Measurements from ENCODE around the gene PTBP1. TPM values are rescaled to one million over a fixed set of nuclear protein-coding genes. Genes with fewer than 3 reads are reported as not detected.
A peak's percentile ranks its signal among the peaks of the same experiment; 100 is the strongest.

The PTBP1 gene
- total RNA-seq = 50.6 TPM
- 100 to 1,000 TPM; 101 to 207 (median 152) TPM for polyA plus RNA-seq (ENCODE audit: insufficient read depth in 1 of 8, insufficient read length in 8 of 8, low replicate concordance in 1 of 8)
- long read RNA-seq, donor 1, partial matches to known transcripts = 0 of 5 reads
- long read RNA-seq, donor 1, other reads (novel, unspliced or antisense) = 0 of 5 reads
- long read RNA-seq, donor 2 = 0 reads
- long read RNA-seq, donor 3, transcript PTBP1-201 (14 exons, 3,155 nt) = major isoform, 5 of 7 reads
- long read RNA-seq, donor 3, partial matches to known transcripts = 0 of 7 reads
- long read RNA-seq, donor 3, other reads (novel, unspliced or antisense) = 0 of 7 reads
- long read RNA-seq, donor 4, partial matches to known transcripts = 13 of 22 reads
- long read RNA-seq, donor 4, other reads (novel, unspliced or antisense) = 0 of 22 reads
- long read RNA-seq, donor 5, transcript PTBP1-201 (14 exons, 3,155 nt) = minor isoform, 7 of 47 reads
- long read RNA-seq, donor 5, transcript PTBP1-203 (15 exons, 3,598 nt) = major isoform, 11 of 47 reads
- long read RNA-seq, donor 5, partial matches to known transcripts = 28 of 47 reads
- long read RNA-seq, donor 5, other reads (novel, unspliced or antisense) = 0 of 47 reads
- long read RNA-seq, donor 6, transcript PTBP1-203 (15 exons, 3,598 nt) = major isoform, 7 of 24 reads
- long read RNA-seq, donor 6, partial matches to known transcripts = 15 of 24 reads
- long read RNA-seq, donor 6, other reads (novel, unspliced or antisense) = 0 of 24 reads
- long read RNA-seq, donor 7, transcript PTBP1-203 (15 exons, 3,598 nt) = major isoform, 6 of 16 reads
- long read RNA-seq, donor 7, partial matches to known transcripts = 6 of 16 reads
- long read RNA-seq, donor 7, other reads (novel, unspliced or antisense) = 0 of 16 reads
- long read RNA-seq, donor 8, partial matches to known transcripts = 8 of 14 reads
- long read RNA-seq, donor 8, other reads (novel, unspliced or antisense) = 0 of 14 reads
- long read RNA-seq, donor 9, partial matches to known transcripts = 5 of 14 reads
- long read RNA-seq, donor 9, other reads (novel, unspliced or antisense) = 0 of 14 reads
- long read RNA-seq, donor 10, transcript PTBP1-203 (15 exons, 3,598 nt) = major isoform, 6 of 15 reads
- long read RNA-seq, donor 10, partial matches to known transcripts = 5 of 15 reads
- long read RNA-seq, donor 10, other reads (novel, unspliced or antisense) = 0 of 15 reads
- long read RNA-seq, donor 11, partial matches to known transcripts = 88 of 93 reads
- long read RNA-seq, donor 11, other reads (novel, unspliced or antisense) = 0 of 93 reads

DNA sequence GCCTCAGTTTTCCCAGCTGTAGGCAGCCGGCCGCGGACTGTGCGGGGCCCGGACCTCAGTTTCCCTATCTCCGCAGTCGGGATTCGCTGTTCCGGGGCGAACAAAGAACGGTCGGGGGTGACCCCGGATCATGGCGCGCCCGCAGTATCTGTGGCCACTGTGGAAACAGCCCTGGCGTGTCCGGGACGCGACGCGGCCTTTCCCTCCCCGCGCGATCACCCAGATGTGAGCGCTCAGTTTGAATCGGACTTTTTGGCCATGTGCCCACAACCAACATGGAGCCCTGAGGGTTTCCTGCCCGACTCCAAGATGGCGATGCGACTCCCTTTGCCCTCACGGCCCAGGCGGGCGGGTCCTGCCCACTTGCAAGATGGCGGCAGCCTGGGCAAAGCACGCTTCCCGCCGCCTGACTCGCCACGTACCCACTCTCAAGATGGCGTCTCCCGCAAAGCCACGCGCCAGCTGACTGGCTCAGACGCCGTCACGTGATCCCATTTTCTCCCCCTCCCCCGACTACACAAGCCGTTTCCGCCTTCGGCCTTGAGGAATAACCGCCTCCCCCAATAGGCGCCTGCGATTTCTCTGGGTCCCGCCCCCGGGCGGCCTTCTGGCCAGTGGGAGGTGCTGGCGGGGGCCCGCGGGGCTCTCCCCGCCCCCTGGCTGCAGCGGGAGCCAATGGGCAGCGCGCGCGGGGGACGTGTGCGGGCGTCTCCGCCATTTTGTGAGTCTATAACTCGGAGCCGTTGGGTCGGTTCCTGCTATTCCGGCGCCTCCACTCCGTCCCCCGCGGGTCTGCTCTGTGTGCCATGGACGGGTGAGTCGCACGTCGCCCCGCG, at the start of gene PTBP1:
PTBP1 (plus strand) TSS at position 761 of the 836 bp plus-strand sequence; CDS start at position 807, 46 bp downstream.
- H3K27me3 ChIP-seq (ENCODE audit: control insufficient read depth, insufficient read depth, low read length) = no peaks in the 10 kb centered on the region
- H3K27ac ChIP-seq (ENCODE audit: low read length) = peak within 1 kb of the TSS; percentile 96
- peaks cover 33% of the 10 kb centered on the region for H3K36me3 ChIP-seq (ENCODE audit: control insufficient read depth, insufficient read depth, low read length)
- DNase-seq = peak; percentile 100
- peaks cover 61% of the 10 kb centered on the region for H3K4me1 ChIP-seq (ENCODE audit: control insufficient read depth, insufficient read depth, low read length)
- no peaks in the 10 kb centered on the region for H3K9me3 ChIP-seq (replicated peaks; ENCODE audit: control insufficient read depth, low read depth, low read length)
- H3K4me3 ChIP-seq (ENCODE audit: low read length) = peak within 1 kb of the TSS; percentile 89
- WGBS (ENCODE audit: insufficient coverage) = under 1% methylated on average over 80 of the region's 83 CpGs

GRCh38 chr19:748274-748598, 49.0 kb upstream of the PTBP1 start:
- Histone ChIP-seq H3K4me1 (ENCODE audit: control insufficient read depth, insufficient read depth, low read length) (peaks cover 23% of the 10 kb centered on the region), H3K36me3 (ENCODE audit: control insufficient read depth, insufficient read depth, low read length) (peaks cover 4% of the 10 kb centered on the region), H3K27ac (ENCODE audit: low read length) (no peak overlapping the region), H3K9me3 (replicated peaks; ENCODE audit: control insufficient read depth, low read depth, low read length) (peaks cover 15% of the 10 kb centered on the region), H3K27me3 (ENCODE audit: control insufficient read depth, insufficient read depth, low read length) (peaks cover 7% of the 10 kb centered on the region), H3K4me3 (ENCODE audit: low read length) (no peak overlapping the region)
- 83% methylated on average over 14 of the region's 14 CpGs for WGBS (ENCODE audit: insufficient coverage)
- no peak for DNase-seq

DNA sequence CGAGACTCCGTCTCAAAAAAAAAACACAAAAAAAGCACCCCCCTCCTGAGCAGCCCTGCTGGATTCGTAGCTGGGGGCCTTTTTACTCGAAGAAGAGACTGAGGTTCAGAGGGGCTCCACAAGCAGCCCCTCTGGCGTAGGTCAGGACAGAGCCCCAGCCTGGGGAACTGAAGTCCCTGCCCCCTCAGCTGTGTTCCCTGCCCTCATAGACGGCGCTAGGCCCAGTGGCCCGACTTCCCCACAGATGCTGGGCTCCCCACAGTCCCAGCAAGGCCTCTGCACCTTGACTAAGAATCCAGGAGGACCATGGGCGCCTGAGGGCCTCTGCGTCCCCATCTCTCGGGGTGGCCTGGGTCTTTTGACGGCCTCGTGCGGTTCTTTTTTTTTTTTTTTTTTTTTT, 47.4 kb upstream of the PTBP1 start:
- Histone ChIP-seq H3K36me3 (ENCODE audit: control insufficient read depth, insufficient read depth, low read length) (peaks cover 4% of the 10 kb centered on the region), H3K4me3 (ENCODE audit: low read length) (no peak overlapping the region), H3K9me3 (replicated peaks; ENCODE audit: control insufficient read depth, low read depth, low read length) (peaks cover 10% of the 10 kb centered on the region), H3K27ac (ENCODE audit: low read length) (no peak overlapping the region), H3K4me1 (ENCODE audit: control insufficient read depth, insufficient read depth, low read length) (peaks cover 25% of the 10 kb centered on the region), H3K27me3 (ENCODE audit: control insufficient read depth, insufficient read depth, low read length) (peaks cover 7% of the 10 kb centered on the region)
- DNase-seq = no peak
- 58% methylated on average over 8 of the region's 14 CpGs for whole genome bisulfite sequencing (ENCODE audit: insufficient coverage)

- no peak within 1 kb of the TSS for H3K4me3 ChIP-seq (ENCODE audit: low read length)
- H3K27me3 ChIP-seq (ENCODE audit: control insufficient read depth, insufficient read depth, low read length) = peaks cover 7% of the 10 kb centered on the region
- H3K27ac ChIP-seq (ENCODE audit: low read length) = no peak within 1 kb of the TSS
- WGBS (ENCODE audit: insufficient coverage) = 43% methylated on average over 20 of the region's 31 CpGs
- peaks cover 4% of the 10 kb centered on the region for H3K36me3 ChIP-seq (ENCODE audit: control insufficient read depth, insufficient read depth, low read length)
- no peak for DNase-seq
- peaks cover 10% of the 10 kb centered on the region for H3K9me3 ChIP-seq (replicated peaks; ENCODE audit: control insufficient read depth, low read depth, low read length)
- H3K4me1 ChIP-seq (ENCODE audit: control insufficient read depth, insufficient read depth, low read length) = peaks cover 25% of the 10 kb centered on the region
Observed at GRCh38 chr19:750640-751423, 46.4 kb upstream of the PTBP1 start, which contains the start of gene MISP. Gene MISP (plus strand): TSS chr19:751112. CDS start chr19:756947, 5,835 bp downstream.

DNA sequence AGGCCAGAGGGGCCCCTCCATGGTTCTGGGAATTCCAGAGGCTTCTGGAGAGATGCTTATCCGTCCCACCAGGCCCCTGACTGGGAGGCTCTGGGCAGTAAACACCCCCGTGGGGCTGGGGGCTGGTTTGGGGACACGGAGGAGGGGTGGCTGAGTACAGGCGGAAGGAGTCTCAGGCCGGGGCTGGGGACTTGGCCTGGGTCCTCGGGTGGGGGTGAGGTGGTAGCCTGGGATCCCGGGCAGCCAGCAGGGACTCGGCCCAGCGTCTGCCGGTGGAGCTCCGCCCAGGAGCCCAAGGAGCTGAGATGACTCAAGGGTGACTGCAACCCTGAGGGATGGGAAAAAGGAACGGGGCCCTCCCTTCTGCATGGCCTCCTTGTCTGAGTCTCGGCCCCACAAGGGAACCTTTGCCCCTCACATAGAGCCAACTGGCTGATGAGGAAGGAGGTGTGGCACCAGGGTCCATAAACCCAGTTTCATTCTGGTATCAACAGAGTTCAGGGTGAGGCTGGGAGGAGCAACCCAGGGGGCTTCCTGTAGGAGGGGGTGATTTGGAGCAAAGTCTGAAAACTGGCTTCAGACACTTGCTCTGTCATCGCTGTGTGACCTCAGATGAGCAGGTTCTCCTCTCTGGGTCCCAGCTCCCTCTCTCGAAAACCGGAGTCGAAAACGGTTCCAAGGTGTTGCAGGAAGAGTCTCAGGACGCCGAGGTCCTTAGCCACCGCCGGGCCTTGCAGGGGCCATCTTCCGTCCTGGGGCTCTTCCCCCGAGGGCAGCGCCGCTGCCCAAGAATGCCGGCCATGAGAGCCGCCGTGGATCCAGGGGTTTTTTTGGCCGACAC, 45.5 kb upstream of the PTBP1 start:
- 58% methylated on average over 26 of the region's 30 CpGs for WGBS (ENCODE audit: insufficient coverage)
- H3K27ac ChIP-seq (ENCODE audit: low read length) = no peak overlapping the region
- peaks cover 7% of the 10 kb centered on the region for H3K27me3 ChIP-seq (ENCODE audit: control insufficient read depth, insufficient read depth, low read length)
- no peak for DNase-seq
- peaks cover 25% of the 10 kb centered on the region for H3K4me1 ChIP-seq (ENCODE audit: control insufficient read depth, insufficient read depth, low read length)
- H3K9me3 ChIP-seq (replicated peaks; ENCODE audit: control insufficient read depth, low read depth, low read length) = peaks cover 10% of the 10 kb centered on the region
- H3K36me3 ChIP-seq (ENCODE audit: control insufficient read depth, insufficient read depth, low read length) = peaks cover 4% of the 10 kb centered on the region
- H3K4me3 ChIP-seq (ENCODE audit: low read length) = no peak overlapping the region

GRCh38 chr19:752652-753517, 44.4 kb upstream of the PTBP1 start:
- 32% methylated on average over 23 of the region's 39 CpGs for WGBS (ENCODE audit: insufficient coverage)
- Histone ChIP-seq H3K4me3 (ENCODE audit: low read length) (no peak overlapping the region), H3K36me3 (ENCODE audit: control insufficient read depth, insufficient read depth, low read length) (peaks cover 1% of the 10 kb centered on the region), H3K27ac (ENCODE audit: low read length) (peak overlapping the region; percentile 71), H3K4me1 (ENCODE audit: control insufficient read depth, insufficient read depth, low read length) (peaks cover 25% of the 10 kb centered on the region), H3K9me3 (replicated peaks; ENCODE audit: control insufficient read depth, low read depth, low read length) (peaks cover 5% of the 10 kb centered on the region), H3K27me3 (ENCODE audit: control insufficient read depth, insufficient read depth, low read length) (peaks cover 7% of the 10 kb centered on the region)
- DNase-seq = peak; percentile 81

- Histone ChIP-seq H3K27me3 (ENCODE audit: control insufficient read depth, insufficient read depth, low read length) (peaks cover 10% of the 10 kb centered on the region), H3K4me3 (ENCODE audit: low read length) (no peak overlapping the region), H3K36me3 (ENCODE audit: control insufficient read depth, insufficient read depth, low read length) (no peaks in the 10 kb centered on the region), H3K4me1 (ENCODE audit: control insufficient read depth, insufficient read depth, low read length) (peaks cover 25% of the 10 kb centered on the region), H3K27ac (ENCODE audit: low read length) (no peak overlapping the region), H3K9me3 (replicated peaks; ENCODE audit: control insufficient read depth, low read depth, low read length) (peaks cover 12% of the 10 kb centered on the region)
- no peak for DNase-seq
- WGBS (ENCODE audit: insufficient coverage) = 84% methylated on average over 9 of the region's 9 CpGs
Observed at GRCh38 chr19:754530-754929, 42.7 kb upstream of the PTBP1 start.

- Histone ChIP-seq H3K4me3 (ENCODE audit: low read length) (no peak overlapping the region), H3K27me3 (ENCODE audit: control insufficient read depth, insufficient read depth, low read length) (peaks cover 10% of the 10 kb centered on the region), H3K27ac (ENCODE audit: low read length) (no peak overlapping the region), H3K36me3 (ENCODE audit: control insufficient read depth, insufficient read depth, low read length) (no peaks in the 10 kb centered on the region), H3K4me1 (ENCODE audit: control insufficient read depth, insufficient read depth, low read length) (peaks cover 25% of the 10 kb centered on the region), H3K9me3 (replicated peaks; ENCODE audit: control insufficient read depth, low read depth, low read length) (peaks cover 12% of the 10 kb centered on the region)
- DNase-seq = no peak
- WGBS (ENCODE audit: insufficient coverage) = 82% methylated on average over 15 of the region's 15 CpGs
Observed at GRCh38 chr19:755063-755462, 42.2 kb upstream of the PTBP1 start.
